Neutrophil (primary cell): ENCODE measurements around the gene SH3GL3.

ENCODE experiments used
- H3K27ac ChIP-seq: fragments of 200-600 bp; sonication (generic); 2 replicates; pipeline ENCODE4 v1.5.1; 2016; ENCODE audit warnings: mild to moderate bottlenecking, moderate library complexity
- H3K27me3 ChIP-seq: fragments of 200-600 bp; sonication (generic); 2 replicates; pipeline ENCODE4 v1.6.0; 2016; ENCODE audit warnings: mild to moderate bottlenecking
- H3K36me3 ChIP-seq: fragments of 200-600 bp; sonication (generic); 2 replicates; pipeline ENCODE4 v1.5.1; 2017
- H3K4me1 ChIP-seq, 2 experiments: fragments of 200-600 bp in 1 of 2; sonication (generic) in 1 of 2; 1 replicate in 1 of 2; 2 replicates in 1 of 2; pipeline versions ENCODE4 v1.5.1 to v1.6.1; 2013 to 2016; ENCODE audit warnings: low read depth in 1 of 2, low read length in 1 of 2, mild to moderate bottlenecking in 1 of 2, moderate library complexity in 1 of 2; ENCODE audit not compliant: control insufficient read depth in 1 of 2, insufficient read depth in 1 of 2
- H3K4me3 ChIP-seq, 2 experiments: fragments of 200-600 bp in 1 of 2; sonication (generic) in 1 of 2; 1 replicate in 1 of 2; 2 replicates in 1 of 2; pipeline ENCODE4 v1.5.1; 2013 to 2016; ENCODE audit warnings: low read depth in 1 of 2, low read length in 1 of 2, mild to moderate bottlenecking in 1 of 2, moderate library complexity in 1 of 2
- H3K9me3 ChIP-seq: fragments of 200-600 bp; sonication (generic); 2 replicates; pipeline ENCODE4 v1.5.1; 2016
- CTCF ChIP-seq: fragments of 200-600 bp; sonication (generic); IDR thresholded peaks from 2 replicates; pipeline ENCODE4 v1.5.1; 2016; ENCODE audit warnings: antibody characterized with exemption

The SH3GL3 gene

GRCh38 chr15:83545804-83546511 lies 98.8 kb downstream of the SH3GL3 start:
- H3K4me3 ChIP-seq, result no peak overlapping the region
- no peaks in the 10 kb centered on the region for H3K27me3 ChIP-seq
- H3K9me3 ChIP-seq, result no peaks in the 10 kb centered on the region
- H3K36me3 ChIP-seq, result no peaks in the 10 kb centered on the region
- TF ChIP-seq CTCF, result no peak
- H3K4me1 ChIP-seq, result no peaks in the 10 kb centered on the region
- H3K27ac ChIP-seq, result no peak overlapping the region

- no peaks in the 10 kb centered on the region for H3K4me1 ChIP-seq
- no peaks in the 10 kb centered on the region for H3K36me3 ChIP-seq
- H3K27ac ChIP-seq, result no peak overlapping the region
- TF ChIP-seq CTCF, result no peak
- H3K9me3 ChIP-seq, result no peaks in the 10 kb centered on the region
- H3K4me3 ChIP-seq, result no peak overlapping the region
- H3K27me3 ChIP-seq, result no peaks in the 10 kb centered on the region
These were observed 99.4 kb downstream of the SH3GL3 start for GRCh38 chr15:83546512-83546888.

- Histone ChIP-seq H3K27ac (no peak overlapping the region), H3K4me3 (no peak overlapping the region), H3K9me3 (no peaks in the 10 kb centered on the region), H3K27me3 (no peaks in the 10 kb centered on the region), H3K36me3 (no peaks in the 10 kb centered on the region), H3K4me1 (no peaks in the 10 kb centered on the region)
- TF ChIP-seq CTCF, result no peak
These were observed 100.0 kb downstream of the SH3GL3 start for GRCh38 chr15:83547168-83547567.

- H3K27me3 ChIP-seq, result no peaks in the 10 kb centered on the region
- no peak for TF ChIP-seq CTCF
- H3K4me3 ChIP-seq, result no peak overlapping the region
- H3K4me1 ChIP-seq, result no peaks in the 10 kb centered on the region
- H3K36me3 ChIP-seq, result no peaks in the 10 kb centered on the region
- H3K27ac ChIP-seq, result no peak overlapping the region
- H3K9me3 ChIP-seq, result no peaks in the 10 kb centered on the region
These were observed 102.5 kb downstream of the SH3GL3 start for GRCh38 chr15:83549623-83550022.

GRCh38 chr15:83554558-83554957 lies 107.4 kb downstream of the SH3GL3 start:
- Histone ChIP-seq H3K9me3 (no peaks in the 10 kb centered on the region), H3K4me1 (no peaks in the 10 kb centered on the region), H3K27ac (no peak overlapping the region), H3K36me3 (no peaks in the 10 kb centered on the region), H3K27me3 (no peaks in the 10 kb centered on the region), H3K4me3 (no peak overlapping the region)
- no peak for TF ChIP-seq CTCF
